Suppressor macrophage treated with lipopolysaccharide for 4 hours (primary cell): ENCODE results near the gene NTN1.

Experiments used
- DNase-seq: peaks from one replicate; pipeline ENCODE4 v3.0.0-alpha.2; 2020

The NTN1 gene

DNA sequence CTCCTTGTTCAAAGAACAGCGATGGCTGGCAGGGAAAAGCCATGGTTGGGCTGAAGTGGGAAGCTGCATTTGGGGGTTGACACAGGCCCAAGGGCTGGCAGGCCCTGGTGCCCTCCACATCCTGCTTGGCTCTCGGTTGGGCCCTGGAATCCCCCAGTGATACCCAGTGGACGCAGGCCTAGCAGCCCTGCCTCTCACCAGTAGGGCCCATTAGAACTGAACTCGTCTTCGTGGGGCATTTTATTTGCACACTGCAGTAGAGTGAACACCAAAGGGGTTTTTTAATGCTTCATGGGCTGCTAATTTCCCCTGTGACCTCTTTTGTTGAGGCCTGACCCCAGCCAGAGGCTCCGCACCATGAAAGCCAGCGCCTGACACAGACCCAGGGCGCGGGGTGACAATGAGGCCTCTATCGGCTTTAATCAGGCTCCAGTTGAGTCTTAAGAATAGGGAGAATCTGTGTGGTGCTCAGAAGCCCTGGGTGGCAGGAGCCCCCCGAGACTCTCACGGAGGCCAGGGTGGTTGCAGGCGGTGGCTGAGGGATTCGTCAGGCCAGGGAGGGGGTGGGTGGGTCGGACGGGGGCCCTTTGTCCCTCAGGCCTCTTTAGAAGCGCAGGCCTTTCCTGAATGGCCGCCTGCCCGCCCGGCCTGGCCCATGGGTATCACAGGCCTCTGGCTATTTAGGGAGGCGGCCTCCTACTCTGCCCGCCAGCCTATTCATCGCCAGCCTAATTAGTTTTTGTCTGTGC, 199.3 kb downstream of the NTN1 start:
- no peak for DNase-seq

GRCh38 chr17:9221147-9221921, 200.0 kb downstream of the NTN1 start:
- DNase-seq = no peak

- DNase-seq = no peak
Observed at GRCh38 chr17:9221922-9222180, 200.5 kb downstream of the NTN1 start.

- DNase-seq = no peak
Observed at GRCh38 chr17:9223531-9223930, 202.2 kb downstream of the NTN1 start.

GRCh38 chr17:9224485-9224884, 203.2 kb downstream of the NTN1 start:
- DNase-seq = no peak

GRCh38 chr17:9225305-9226101, 204.2 kb downstream of the NTN1 start:
- no peak for DNase-seq

GRCh38 chr17:9226130-9226793, 205.0 kb downstream of the NTN1 start:
- no peak for DNase-seq

DNA sequence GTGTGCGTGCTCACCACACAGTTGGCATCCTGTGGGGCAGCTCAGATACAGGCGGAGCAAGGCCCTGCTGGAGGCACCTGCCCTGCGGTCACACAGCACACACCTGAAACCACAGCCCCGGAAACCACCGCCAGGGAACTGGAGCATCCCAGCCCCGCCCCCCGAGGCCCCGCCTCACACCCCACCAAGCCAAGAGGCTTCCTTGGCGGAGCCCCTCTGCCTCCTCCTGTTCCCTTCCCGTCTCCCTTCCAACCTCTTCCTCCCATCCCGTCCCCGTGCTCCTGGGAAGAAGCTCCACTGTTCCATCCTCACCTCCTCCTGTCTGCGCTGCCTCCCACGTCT, 205.5 kb downstream of the NTN1 start:
- DNase-seq = no peak

DNA sequence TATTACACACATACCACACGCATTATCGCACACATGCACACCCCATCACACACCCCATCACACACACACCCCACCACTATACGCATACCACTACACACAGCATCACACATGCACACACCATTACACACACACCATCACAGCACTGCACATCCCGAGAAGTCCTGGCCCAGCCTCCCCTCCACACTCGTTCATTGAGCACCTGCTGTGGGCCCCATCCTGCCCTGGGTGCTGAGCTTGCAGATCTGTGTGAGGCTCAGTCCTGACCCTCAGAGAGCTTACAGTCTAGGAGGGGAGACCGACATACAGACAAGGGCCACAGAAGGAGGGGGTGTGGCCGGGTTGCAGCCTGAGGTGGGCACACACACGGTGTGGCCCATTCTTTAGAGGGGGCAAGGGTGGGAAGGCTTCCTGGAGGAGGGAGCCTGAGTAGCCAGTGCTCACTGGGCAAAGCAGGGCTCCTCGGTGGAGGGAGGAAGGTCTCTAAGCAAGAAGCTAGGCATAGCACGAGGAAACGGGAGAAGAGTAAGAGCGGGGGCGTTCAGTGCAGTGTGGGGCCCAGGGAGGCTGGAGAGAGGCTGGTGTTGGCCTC, 206.6 kb downstream of the NTN1 start:
- DNase-seq = no peak

GRCh38 chr17:9228408-9229159, 207.3 kb downstream of the NTN1 start:
- DNase-seq = no peak

- DNase-seq = no peak
Observed at GRCh38 chr17:9229160-9229825, 208.0 kb downstream of the NTN1 start.

GRCh38 chr17:9229826-9230201, 208.5 kb downstream of the NTN1 start:
- no peak for DNase-seq

DNA sequence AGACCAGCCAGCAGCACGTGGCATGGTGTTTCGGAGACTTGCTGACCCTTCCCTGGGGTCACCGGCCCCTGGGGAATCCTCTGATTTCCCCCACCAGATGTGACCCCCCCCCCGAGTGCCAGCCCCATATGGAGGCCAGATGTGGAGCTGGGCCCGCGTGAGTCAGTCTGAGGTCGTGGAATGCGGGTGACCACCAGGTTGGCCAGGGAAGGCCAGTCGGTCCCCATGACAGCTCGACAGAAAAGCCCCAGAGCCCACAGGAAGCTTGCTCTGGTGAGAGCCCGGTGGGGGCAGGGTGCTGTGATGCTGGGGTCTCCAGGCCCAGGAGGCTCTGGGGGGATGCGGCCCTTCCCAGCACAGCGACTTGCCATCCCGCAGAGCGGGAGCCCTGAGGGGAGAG, 209.0 kb downstream of the NTN1 start:
- DNase-seq = no peak

DNA sequence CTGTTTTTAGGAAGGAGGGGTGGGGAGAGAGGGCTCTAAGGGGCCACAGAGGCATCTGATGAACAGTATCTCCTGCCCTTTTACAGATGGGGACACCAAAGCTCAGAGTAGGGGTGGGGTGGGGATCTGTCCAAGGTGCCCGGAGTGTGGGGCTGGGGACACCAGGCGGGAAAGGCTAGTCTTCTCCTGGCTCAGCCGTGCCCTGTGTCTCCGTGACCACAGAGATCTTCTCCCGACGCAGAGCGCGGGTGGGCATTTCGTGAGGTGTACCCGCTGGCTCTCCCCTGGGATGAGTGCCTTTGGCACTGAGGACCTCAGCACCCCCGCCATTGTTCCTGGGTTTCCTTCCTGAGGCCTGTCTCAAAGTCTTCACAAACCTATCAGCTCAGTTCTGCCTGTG, 209.6 kb downstream of the NTN1 start:
- DNase-seq = no peak

GRCh38 chr17:9231449-9232154, 210.3 kb downstream of the NTN1 start:
- no peak for DNase-seq

DNA sequence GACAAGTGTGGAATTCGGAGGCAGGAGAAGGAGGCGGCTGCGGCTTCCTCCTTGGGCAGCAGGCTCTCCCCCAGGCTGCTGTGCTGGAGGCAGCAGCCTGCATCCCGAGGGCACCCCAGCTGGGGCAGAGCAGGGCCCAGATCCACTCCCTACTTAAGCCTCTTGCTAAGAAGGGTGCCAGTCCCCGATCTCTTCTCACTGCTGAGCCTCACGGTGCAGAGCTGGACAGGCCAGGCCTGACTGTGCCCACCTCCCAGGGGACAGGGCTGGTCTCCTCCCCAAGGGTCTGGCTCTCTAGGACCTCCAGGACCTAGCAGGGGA, 210.8 kb downstream of the NTN1 start:
- no peak for DNase-seq

GRCh38 chr17:9232591-9233270, 211.4 kb downstream of the NTN1 start:
- DNase-seq = no peak

DNA sequence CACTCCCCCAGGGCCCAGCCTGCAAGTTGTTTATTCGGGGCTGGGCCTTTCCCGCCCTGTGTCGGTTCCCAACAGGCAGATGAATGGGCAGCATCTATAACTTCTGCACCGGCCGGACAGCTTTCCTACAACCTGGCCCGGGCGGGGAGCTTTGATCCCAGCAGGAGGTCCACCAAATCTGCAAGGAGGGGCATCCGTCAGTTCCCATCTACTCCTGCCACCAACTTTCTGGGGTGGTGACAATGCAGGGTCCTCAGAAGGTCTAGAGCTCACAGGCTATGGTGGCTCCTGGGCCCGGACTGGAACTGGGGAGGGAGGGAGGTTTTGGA, 211.9 kb downstream of the NTN1 start:
- no peak for DNase-seq

DNA sequence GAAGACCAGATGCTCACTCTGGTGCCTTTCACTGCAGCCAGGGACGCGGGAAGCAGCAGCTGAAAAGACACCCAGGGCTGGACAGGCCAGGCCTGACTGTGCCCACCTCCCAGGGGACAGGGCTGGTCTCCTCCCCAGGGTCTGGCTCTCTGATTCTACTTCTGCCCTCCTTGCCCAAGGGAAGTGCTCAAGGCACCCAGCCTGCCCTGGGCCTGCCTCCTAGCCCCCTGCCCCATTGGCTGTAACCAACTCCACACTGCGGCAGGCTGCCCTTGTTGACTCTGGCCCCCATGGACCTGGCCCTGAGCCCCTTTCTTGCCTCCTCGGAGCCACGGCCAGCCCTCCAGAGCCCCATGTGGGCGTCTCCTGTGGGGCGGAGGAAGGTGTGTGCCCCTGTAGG, 212.5 kb downstream of the NTN1 start:
- DNase-seq = no peak

GRCh38 chr17:9234389-9234945, 213.2 kb downstream of the NTN1 start:
- DNase-seq = no peak

DNA sequence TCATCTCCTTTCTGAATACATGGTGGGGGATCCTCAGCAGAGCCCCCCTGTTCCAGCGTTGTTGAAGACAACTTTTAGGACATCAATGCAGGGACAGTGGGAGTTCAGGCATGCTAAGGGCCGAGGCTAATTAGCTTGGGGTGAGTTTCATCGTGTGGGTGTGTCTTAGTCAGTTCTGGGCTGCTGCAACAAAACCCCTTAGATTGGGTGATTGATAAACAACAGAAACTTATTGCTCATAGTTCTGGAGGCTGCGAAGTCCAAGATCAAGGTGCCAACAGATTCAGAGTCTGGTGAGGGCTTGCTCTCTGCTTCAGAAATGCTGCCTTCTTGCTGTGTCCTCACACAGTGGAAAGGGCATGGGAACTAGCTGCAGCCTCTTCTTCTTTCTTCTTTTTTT, 214.0 kb downstream of the NTN1 start:
- DNase-seq = no peak
